HEK293T (cell line): ENCODE measurements around the gene HLA-DQB2.
"Not testable (repeated sequence)": the region's sequence is repeated elsewhere in the genome, so short reads cannot be mapped to it uniquely, and the experiment has no call there.

Source experiments
- CTCF ChIA-PET: fragments of 350-600 bp; formaldehyde crosslinking; extraction: SDS; loops from one replicate; lab custom pipeline; 2021; ENCODE audit warnings: antibody characterized with exemption, inconsistent platforms; lab: Yijun Ruan, JAX
- POLR2A ChIA-PET: fragments of 350-600 bp; formaldehyde crosslinking; extraction: SDS; loops from one replicate; lab custom pipeline; 2020; ENCODE audit warnings: antibody characterized with exemption, inconsistent platforms; lab: Yijun Ruan, JAX
- DNase-seq: peaks from one replicate; pipeline ENCODE4 v3.0.0; 2012; ENCODE audit warnings: mixed read lengths; ENCODE audit errors: extremely low spot score
- ARNT ChIP-seq: fragments of 450-650 bp; IDR thresholded peaks from 2 replicates; pipeline ENCODE4 v1.6.1; 2017; ENCODE audit warnings: mild to moderate bottlenecking
- BHLHE40 ChIP-seq: fragments of 450-650 bp; IDR thresholded peaks from 2 replicates; pipeline ENCODE4 v1.6.1; 2016; ENCODE audit warnings: mild to moderate bottlenecking, moderate library complexity, borderline replicate concordance
- CTBP1 ChIP-seq: fragments of 450-650 bp; IDR thresholded peaks from 2 replicates; pipeline ENCODE4 v1.6.1; 2016; ENCODE audit warnings: borderline replicate concordance
- ELF4 ChIP-seq: fragments of 450-650 bp; IDR thresholded peaks from 2 replicates; pipeline ENCODE4 v1.6.1; 2017; ENCODE audit warnings: antibody characterized with exemption
- FOXA1 ChIP-seq: fragments of 450-650 bp; IDR thresholded peaks from 2 replicates; pipeline ENCODE4 v1.6.1; 2016; ENCODE audit warnings: mild to moderate bottlenecking
- FOXK2 ChIP-seq: fragments of 450-650 bp; IDR thresholded peaks from 2 replicates; pipeline ENCODE4 v1.6.1; 2016; ENCODE audit warnings: mild to moderate bottlenecking
- FOXM1 ChIP-seq: fragments of 450-650 bp; IDR thresholded peaks from 2 replicates; pipeline ENCODE4 v1.6.1; 2017; ENCODE audit warnings: mild to moderate bottlenecking, borderline replicate concordance
- HDGF ChIP-seq: fragments of 450-650 bp; IDR thresholded peaks from 2 replicates; pipeline ENCODE4 v1.6.1; 2017; ENCODE audit warnings: antibody characterized with exemption, borderline replicate concordance
- L3MBTL2 ChIP-seq: fragments of 450-650 bp; conservative IDR thresholded peaks from 2 replicates; pipeline ENCODE4 v1.6.1; 2016; ENCODE audit warnings: mild to moderate bottlenecking
- LEF1 ChIP-seq: fragments of 450-650 bp; IDR thresholded peaks from 2 replicates; pipeline ENCODE4 v1.6.1; 2017; ENCODE audit warnings: mild to moderate bottlenecking, borderline replicate concordance
- NFRKB ChIP-seq: fragments of 450-650 bp; IDR thresholded peaks from 2 replicates; pipeline ENCODE4 v1.6.1; 2016; ENCODE audit warnings: mild to moderate bottlenecking, moderate library complexity
- PKNOX1 ChIP-seq: fragments of 450-650 bp; IDR thresholded peaks from 2 replicates; pipeline ENCODE4 v1.6.1; 2016
- SP1 ChIP-seq: fragments of 450-650 bp; IDR thresholded peaks from 2 replicates; pipeline ENCODE4 v1.6.1; 2017
- SUZ12 ChIP-seq: fragments of 450-650 bp; IDR thresholded peaks from 2 replicates; pipeline ENCODE4 v1.6.1; 2016; ENCODE audit warnings: mild to moderate bottlenecking
- TARDBP ChIP-seq: fragments of 450-650 bp; IDR thresholded peaks from 2 replicates; pipeline ENCODE4 v1.6.1; 2016
- ZNF384 ChIP-seq: fragments of 450-650 bp; IDR thresholded peaks from 2 replicates; pipeline ENCODE4 v1.6.1; 2016

Gene HLA-DQB2

GRCh38 chr6:32763421-32763820, at the start of gene HLA-DQB2:
HLA-DQB2 (minus strand) TSS chr6:32763532; CDS start chr6:32763470, 62 bp downstream.
- ChIA-PET CTCF (interaction anchor here (1.2 kb wide), 1 partner anchor 16 kb away, joined by 3 read pairs; no protein-coding TSS in a partner anchor), POLR2A (no interaction called here)
- TF ChIP-seq CTBP1 (no peak), FOXK2 (no peak), ARNT (no peak), SP1 (no peak), NFRKB (no peak), TARDBP (no peak), FOXM1 (no peak), BHLHE40 (no peak), ELF4 (no peak), L3MBTL2 (no peak), PKNOX1 (no peak), LEF1 (no peak), ZNF384 (no peak), HDGF (no peak), FOXA1 (no peak), SUZ12 (no peak)
- no peak for DNase-seq

GRCh38 chr6:32809171-32809570, 45.8 kb upstream of the HLA-DQB2 start:
- no peak for TF ChIP-seq FOXK2
- TF ChIP-seq FOXA1, result no peak
- no peak for TF ChIP-seq CTBP1
- TF ChIP-seq HDGF, result no peak
- no peak for TF ChIP-seq NFRKB
- CTCF ChIA-PET, result interaction anchor here (0.9 to 1.1 kb wide), 2 partner anchors 23 to 30 kb away, joined by 3 to 4 read pairs; partner anchors contain the start of gene TAP2
- no peak for DNase-seq
- POLR2A ChIA-PET, result no interaction called here

- TF ChIP-seq SUZ12, result no peak
- no peak for DNase-seq
- ChIA-PET CTCF (no interaction called here), POLR2A (no interaction called here)
These were observed 43.8 kb upstream of the HLA-DQB2 start for GRCh38 chr6:32807020-32807580.

- DNase-seq, CTCF ChIA-PET, POLR2A ChIA-PET: not testable (repeated sequence)
These were observed 42.1 kb upstream of the HLA-DQB2 start for GRCh38 chr6:32805404-32805803.

GRCh38 chr6:32803416-32803815, 40.1 kb upstream of the HLA-DQB2 start:
- ChIA-PET CTCF (no interaction called here), POLR2A (no interaction called here)
- DNase-seq, result no peak
- TF ChIP-seq ARNT (no peak), HDGF (no peak), BHLHE40 (no peak), ZNF384 (no peak), L3MBTL2 (no peak), LEF1 (no peak), SUZ12 (no peak)

GRCh38 chr6:32799740-32800139, 36.4 kb upstream of the HLA-DQB2 start:
- TF ChIP-seq SUZ12 (no peak), NFRKB (no peak), ELF4 (no peak), LEF1 (no peak), BHLHE40 (no peak), TARDBP (no peak)
- CTCF ChIA-PET, result no interaction called here
- POLR2A ChIA-PET, result no interaction called here
- DNase-seq, result no peak

GRCh38 chr6:32799168-32799567, 35.8 kb upstream of the HLA-DQB2 start:
- no peak for DNase-seq
- CTCF ChIA-PET, result no interaction called here
- TF ChIP-seq ZNF384 (no peak), ELF4 (no peak), CTBP1 (no peak), SP1 (no peak), L3MBTL2 (no peak), PKNOX1 (no peak), SUZ12 (no peak), FOXK2 (no peak)
- POLR2A ChIA-PET, result interaction anchor here (0.6 kb wide), 1 partner anchor 33 kb away, joined by 3 read pairs; no protein-coding TSS in a partner anchor
